K562 (cell line): ENCODE results near the gene FMNL1. TPM values are rescaled to one million over a fixed set of nuclear protein-coding genes. Genes with fewer than 3 reads are reported as not detected.

Experiments used
- CBFA2T3 ChIP-seq: fragments of 450-650 bp; IDR thresholded peaks from 2 replicates; pipeline ENCODE4 v1.6.1; 2017
- CTCFL ChIP-seq: IDR thresholded peaks from 2 replicates; pipeline ENCODE4 v1.6.1; 2011; ENCODE audit warnings: borderline replicate concordance, low read depth, mild to moderate bottlenecking, moderate library complexity, low read length; ENCODE audit not compliant: insufficient read depth, poor library complexity, severe bottlenecking
- HNRNPLL ChIP-seq: fragments of 200-400 bp; formaldehyde crosslinking; IDR thresholded peaks from 2 replicates; pipeline ENCODE4 v1.6.1; 2017; ENCODE audit warnings: low read length, low read depth, mild to moderate bottlenecking; ENCODE audit not compliant: poor library complexity, severe bottlenecking
- HSF4 ChIP-seq: fragments of 250-450 bp; sonication (Bioruptor Pico); IDR thresholded peaks from 2 replicates; pipeline ENCODE4 v2.1.2; 2022; ENCODE audit warnings: mild to moderate bottlenecking, moderate library complexity, borderline replicate concordance
- KAT2B ChIP-seq: IDR thresholded peaks from one replicate; pipeline ENCODE4 v1.6.1; 2012; ENCODE audit warnings: low read depth, mild to moderate bottlenecking, control low read depth, inconsistent platforms, low read length, moderate library complexity
- MECOM ChIP-seq: fragments of 250-450 bp; sonication (Bioruptor Pico); IDR thresholded peaks from 2 replicates; pipeline ENCODE4 v1.8.0; 2022; ENCODE audit warnings: inconsistent platforms
- MIER1 ChIP-seq: fragments of 450-650 bp; IDR thresholded peaks from 2 replicates; pipeline ENCODE4 v1.6.1; 2016; ENCODE audit warnings: antibody characterized with exemption, mild to moderate bottlenecking, low read depth
- NR0B1 ChIP-seq: fragments of 450-650 bp; IDR thresholded peaks from one replicate; pipeline ENCODE4 v1.6.1; 2018; ENCODE audit warnings: mild to moderate bottlenecking, moderate library complexity; ENCODE audit not compliant: partially characterized antibody
- NRF1 ChIP-seq, 2 experiments: fragments of 450-650 bp; IDR thresholded peaks in 1 of 2; conservative IDR thresholded peaks in 1 of 2; 2 replicates each; pipeline ENCODE4 v1.6.1; 2014; ENCODE audit warnings: mild to moderate bottlenecking in 2 of 2
- STAT5A ChIP-seq: IDR thresholded peaks from 2 replicates; pipeline ENCODE4 v1.6.1; 2012; ENCODE audit warnings: low read length, inconsistent platforms, borderline replicate concordance
- TAF1 ChIP-seq: IDR thresholded peaks from 2 replicates; pipeline ENCODE4 v1.6.1; 2011; ENCODE audit warnings: mild to moderate bottlenecking, low read length, moderate library complexity; ENCODE audit not compliant: insufficient read depth, control insufficient read depth, severe bottlenecking; ENCODE audit errors: extremely low read depth
- TAF7 ChIP-seq: fragments of 450-650 bp; IDR thresholded peaks from 2 replicates; pipeline ENCODE4 v1.6.1; 2016; ENCODE audit warnings: missing genetic modification characterization, missing compliant biosample characterization
- U2AF2 ChIP-seq: fragments of 200-400 bp; formaldehyde crosslinking; optimal IDR thresholded peaks from 2 replicates; pipeline ENCODE3; 2017; ENCODE audit warnings: low read depth, mild to moderate bottlenecking, low read length
- XRCC3 ChIP-seq: fragments of 450-650 bp; IDR thresholded peaks from 2 replicates; pipeline ENCODE4 v1.6.1; 2017; ENCODE audit warnings: mild to moderate bottlenecking, moderate library complexity
- ZC3H4 ChIP-seq: sonication (generic); formaldehyde crosslinking; IDR thresholded peaks from 2 replicates; pipeline ENCODE4 v1.9.0; 2021; ENCODE audit warnings: missing genetic modification reagents, borderline replicate concordance
- ZNF184 ChIP-seq: sonication (generic); formaldehyde crosslinking; IDR thresholded peaks from 2 replicates; pipeline ENCODE4 v1.5.0; 2020; ENCODE audit warnings: missing genetic modification reagents
- ZNF76 ChIP-seq: fragments of 250-450 bp; sonication (Bioruptor Pico); IDR thresholded peaks from 2 replicates; pipeline ENCODE4 v1.4.0; 2020; ENCODE audit warnings: mild to moderate bottlenecking, moderate library complexity, borderline replicate concordance
- ZNF785 ChIP-seq: fragments of 250-450 bp; sonication (Bioruptor Pico); IDR thresholded peaks from 2 replicates; pipeline ENCODE4 v1.4.0; 2020; ENCODE audit warnings: mild to moderate bottlenecking
- polyA plus RNA-seq, 8 experiments: library from polyadenylated mRNA; depleted of rRNA in 4 of 8; stranded (reverse) in 5 of 8; unstranded in 3 of 8; fragments of >200 nt; fragmentation: Nextera tagmentation in 2 of 8; fragmentation: Illumina TruSeq in 1 of 8; extraction: Ambion mirVana in 2 of 8; extraction: Trizol in 1 of 8; gene quantifications; 2 replicates each; pipeline versions ENCODE4 v1.2.1 to v1.2.3, GENCODE V29; 2011 to 2014; ENCODE audit warnings: inconsistent platforms in 1 of 8, missing spikeins in 1 of 8
- total RNA-seq, 7 experiments: library from RNA; depleted of rRNA in 6 of 7; stranded (reverse); fragments of >200 nt in 6 of 7; fragmentation: Illumina TruSeq in 2 of 7; extraction: Trizol in 2 of 7; gene quantifications; 2 replicates each; pipeline versions ENCODE4 v1.2.1 to v1.2.3, GENCODE V29; 2011 to 2021; ENCODE audit warnings: low replicate concordance in 1 of 7
- TF ChIP-seq, protein P1 (sequence below): fragments of 200-400 bp; formaldehyde crosslinking; IDR thresholded peaks from 2 replicates; pipeline ENCODE4 v1.6.1; 2017; ENCODE audit warnings: mild to moderate bottlenecking, low read depth, low read length, moderate library complexity

FMNL1 gene
- total and polyA plus RNA-seq, 9 of the 15 experiments (the other 6 are each of a cell fraction or from before 2014, with no cell fraction given) = 0.70 to 36.6 (median 7.7) TPM

DNA sequence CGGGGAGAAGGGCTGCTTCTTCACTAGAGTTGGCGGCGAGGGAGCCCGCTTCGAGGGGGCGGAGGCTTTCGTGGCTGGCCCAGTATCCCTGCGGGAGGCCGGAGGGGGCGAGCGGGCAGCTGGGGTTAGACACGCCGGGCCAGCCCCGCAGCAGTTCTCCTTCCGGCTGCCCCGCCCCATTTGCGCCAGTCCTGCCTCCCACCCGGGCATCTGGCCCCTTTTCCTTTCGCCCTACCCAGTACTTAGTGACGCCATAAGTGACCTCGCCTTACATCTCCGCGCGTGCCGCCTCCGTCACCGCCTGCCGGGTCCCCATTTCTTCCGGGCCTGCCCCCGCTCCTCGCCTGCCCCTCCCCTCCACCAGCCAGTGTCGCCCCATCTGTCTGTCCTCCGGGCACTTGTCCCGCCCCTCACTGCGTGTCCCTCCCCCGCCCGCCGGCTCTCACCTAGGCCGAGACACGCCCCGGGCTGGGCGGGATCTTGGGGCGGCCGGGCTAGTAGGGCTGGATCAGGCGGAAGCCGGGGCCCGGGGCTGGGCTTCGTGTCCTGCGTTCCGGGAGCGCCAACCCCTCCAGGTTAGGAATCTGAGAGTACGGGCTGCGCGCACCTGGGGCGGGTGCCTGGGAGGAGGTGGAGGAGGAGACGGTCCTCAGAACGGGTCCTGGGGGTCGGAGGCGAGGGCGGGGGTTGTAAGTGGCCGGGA lies 25.9 kb downstream of the FMNL1 start (continued):
- TF ChIP-seq CTCFL = no peak
- no peak for TF ChIP-seq ZNF184 (CRISPR knock-in tag)
- no peak for TF ChIP-seq MECOM
- no peak for TF ChIP-seq ZC3H4
- TF ChIP-seq NR0B1 = no peak
- TF ChIP-seq XRCC3 = no peak
- TF ChIP-seq CBFA2T3 = peak; percentile 51
- no peak for TF ChIP-seq KAT2B
- no peak for TF ChIP-seq MIER1
- no peak for TF ChIP-seq U2AF2
- TF ChIP-seq TAF1 = peak; percentile 39
- TF ChIP-seq, protein P1, sequence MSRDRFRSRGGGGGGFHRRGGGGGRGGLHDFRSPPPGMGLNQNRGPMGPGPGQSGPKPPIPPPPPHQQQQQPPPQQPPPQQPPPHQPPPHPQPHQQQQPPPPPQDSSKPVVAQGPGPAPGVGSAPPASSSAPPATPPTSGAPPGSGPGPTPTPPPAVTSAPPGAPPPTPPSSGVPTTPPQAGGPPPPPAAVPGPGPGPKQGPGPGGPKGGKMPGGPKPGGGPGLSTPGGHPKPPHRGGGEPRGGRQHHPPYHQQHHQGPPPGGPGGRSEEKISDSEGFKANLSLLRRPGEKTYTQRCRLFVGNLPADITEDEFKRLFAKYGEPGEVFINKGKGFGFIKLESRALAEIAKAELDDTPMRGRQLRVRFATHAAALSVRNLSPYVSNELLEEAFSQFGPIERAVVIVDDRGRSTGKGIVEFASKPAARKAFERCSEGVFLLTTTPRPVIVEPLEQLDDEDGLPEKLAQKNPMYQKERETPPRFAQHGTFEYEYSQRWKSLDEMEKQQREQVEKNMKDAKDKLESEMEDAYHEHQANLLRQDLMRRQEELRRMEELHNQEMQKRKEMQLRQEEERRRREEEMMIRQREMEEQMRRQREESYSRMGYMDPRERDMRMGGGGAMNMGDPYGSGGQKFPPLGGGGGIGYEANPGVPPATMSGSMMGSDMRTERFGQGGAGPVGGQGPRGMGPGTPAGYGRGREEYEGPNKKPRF = no peak
- peak; percentile 43 for TF ChIP-seq HNRNPLL
- no peak for TF ChIP-seq ZNF785
- TF ChIP-seq TAF7 (tag) = no peak
- peak; percentile 44 to 55 for TF ChIP-seq NRF1 (conservative IDR thresholded peaks at IDR 0.05 in 1 of 2, IDR thresholded peaks at IDR 0.05 in 1 of 2)
- no peak for TF ChIP-seq ZNF76 (CRISPR knock-in tag)
- TF ChIP-seq HSF4 (CRISPR knock-in tag) = no peak
- no peak for TF ChIP-seq STAT5A
